Vagina (tissue), 2 donors: ENCODE measurements around the gene STX10.

Source experiments
- POLR2A ChIP-seq, 2 donors: fragments of 450-650 bp; IDR thresholded peaks; one replicate each; pipeline ENCODE4 v1.6.1; 2017; ENCODE audit warnings: antibody characterized with exemption in 2 of 2, mild to moderate bottlenecking in 2 of 2, moderate library complexity in 2 of 2
- TF ChIP-seq, protein P1 (sequence below), 3 experiments: fragments of 450-650 bp in 2 of 3; fragments of 200-600 bp in 1 of 3; sonication (generic) in 1 of 3; IDR thresholded peaks; one replicate each; pipeline ENCODE4 v1.5.1; 2017 to 2019; ENCODE audit warnings: antibody characterized with exemption in 3 of 3, mild to moderate bottlenecking in 2 of 3, moderate library complexity in 2 of 3

DNA sequence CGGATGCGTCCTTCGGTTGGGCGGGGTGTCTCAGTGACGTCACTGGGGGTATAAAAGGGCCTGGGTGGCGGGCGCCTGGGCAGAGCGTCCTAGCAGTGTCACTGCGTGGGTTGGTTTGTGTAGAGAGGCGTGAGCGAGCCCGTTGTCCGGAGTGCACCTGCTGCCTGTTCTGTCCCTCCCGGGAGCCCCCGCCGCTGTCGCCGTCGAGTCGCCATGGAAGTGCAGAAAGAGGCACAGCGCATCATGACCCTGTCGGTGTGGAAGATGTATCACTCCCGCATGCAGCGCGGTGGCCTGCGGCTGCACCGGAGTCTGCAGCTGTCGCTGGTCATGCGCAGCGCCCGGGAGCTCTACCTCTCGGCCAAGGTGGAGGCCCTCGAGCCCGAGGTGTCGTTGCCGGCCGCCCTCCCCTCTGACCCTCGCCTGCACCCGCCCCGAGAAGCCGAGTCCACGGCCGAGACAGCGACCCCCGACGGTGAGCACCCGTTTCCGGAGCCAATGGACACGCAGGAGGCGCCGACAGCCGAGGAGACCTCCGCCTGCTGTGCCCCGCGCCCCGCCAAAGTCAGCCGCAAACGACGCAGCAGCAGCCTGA, 2.9 kb upstream of the STX10 start:
- TF ChIP-seq, protein P1, sequence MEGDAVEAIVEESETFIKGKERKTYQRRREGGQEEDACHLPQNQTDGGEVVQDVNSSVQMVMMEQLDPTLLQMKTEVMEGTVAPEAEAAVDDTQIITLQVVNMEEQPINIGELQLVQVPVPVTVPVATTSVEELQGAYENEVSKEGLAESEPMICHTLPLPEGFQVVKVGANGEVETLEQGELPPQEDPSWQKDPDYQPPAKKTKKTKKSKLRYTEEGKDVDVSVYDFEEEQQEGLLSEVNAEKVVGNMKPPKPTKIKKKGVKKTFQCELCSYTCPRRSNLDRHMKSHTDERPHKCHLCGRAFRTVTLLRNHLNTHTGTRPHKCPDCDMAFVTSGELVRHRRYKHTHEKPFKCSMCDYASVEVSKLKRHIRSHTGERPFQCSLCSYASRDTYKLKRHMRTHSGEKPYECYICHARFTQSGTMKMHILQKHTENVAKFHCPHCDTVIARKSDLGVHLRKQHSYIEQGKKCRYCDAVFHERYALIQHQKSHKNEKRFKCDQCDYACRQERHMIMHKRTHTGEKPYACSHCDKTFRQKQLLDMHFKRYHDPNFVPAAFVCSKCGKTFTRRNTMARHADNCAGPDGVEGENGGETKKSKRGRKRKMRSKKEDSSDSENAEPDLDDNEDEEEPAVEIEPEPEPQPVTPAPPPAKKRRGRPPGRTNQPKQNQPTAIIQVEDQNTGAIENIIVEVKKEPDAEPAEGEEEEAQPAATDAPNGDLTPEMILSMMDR (IDR thresholded peaks at IDR 0.05): peak in 2 of 3 experiments; percentile 9 to 15
- TF ChIP-seq POLR2A (IDR thresholded peaks at IDR 0.05): peak; percentile 21 to 99
